Stimulated activated naive CD8-positive, alpha-beta T cell treated with anti-CD3 and anti-CD28 coated beads, Interleukin-15, Interleukin-2, amounts not matched to agents 100 U/mL and 50 U/mL, for 24 hours (primary cell): ENCODE results near the gene GPR141.

Experiments
- ATAC-seq: fragments of 150-1000 bp; cut with Tn5 transposase; one replicate; pipeline ENCODE4 v1.10.0; 2021
- DNase-seq: peaks from one replicate; pipeline ENCODE4 v3.0.0; 2021

The GPR141 gene, protein sequence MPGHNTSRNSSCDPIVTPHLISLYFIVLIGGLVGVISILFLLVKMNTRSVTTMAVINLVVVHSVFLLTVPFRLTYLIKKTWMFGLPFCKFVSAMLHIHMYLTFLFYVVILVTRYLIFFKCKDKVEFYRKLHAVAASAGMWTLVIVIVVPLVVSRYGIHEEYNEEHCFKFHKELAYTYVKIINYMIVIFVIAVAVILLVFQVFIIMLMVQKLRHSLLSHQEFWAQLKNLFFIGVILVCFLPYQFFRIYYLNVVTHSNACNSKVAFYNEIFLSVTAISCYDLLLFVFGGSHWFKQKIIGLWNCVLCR

DNA sequence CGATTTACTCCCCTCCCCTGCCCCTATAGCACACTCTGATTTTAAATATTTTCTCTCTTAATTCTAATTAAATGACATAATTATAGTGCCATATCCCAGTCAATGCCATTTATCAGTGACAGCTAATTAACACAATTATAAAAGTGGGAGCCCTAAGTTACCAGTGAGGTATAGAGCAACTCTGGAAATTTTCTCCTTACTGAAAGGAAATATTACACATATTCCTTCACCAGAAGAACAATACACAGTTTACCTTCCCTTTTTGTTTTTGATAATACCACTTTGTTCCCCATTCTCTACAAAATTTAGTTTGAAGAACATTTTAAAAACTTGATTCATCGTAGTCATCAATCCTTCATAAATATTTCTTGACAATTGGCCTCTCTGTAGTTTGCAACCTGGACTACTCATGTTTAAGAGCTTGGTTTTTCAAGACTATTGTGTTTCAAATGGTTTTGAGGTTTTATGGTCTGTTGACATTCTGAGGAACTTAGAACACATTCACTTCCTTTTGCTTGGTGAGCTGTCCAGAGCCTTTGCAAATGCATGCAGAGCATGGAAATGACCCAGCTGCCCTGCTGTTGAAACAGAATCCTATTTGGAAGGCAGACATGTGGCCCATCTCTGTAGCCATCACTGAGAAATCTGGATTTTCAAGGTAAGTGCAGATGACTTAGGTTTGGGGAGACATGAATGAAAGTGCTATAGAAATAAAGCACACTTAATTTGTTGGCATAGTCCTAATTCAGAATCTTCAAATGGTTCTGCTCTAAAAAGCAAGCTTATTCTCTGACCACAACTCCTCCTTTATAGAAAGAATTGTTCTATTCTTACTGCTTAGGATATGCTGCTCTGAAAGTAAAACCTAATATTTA lies at the start of gene GPR141:
Gene GPR141, plus strand, starts transcription at position 521 of the 875 bp plus-strand sequence. CDS start 56,628 bp downstream, outside the sequence.
- DNase-seq = no peak
- ATAC-seq = no peak

DNA sequence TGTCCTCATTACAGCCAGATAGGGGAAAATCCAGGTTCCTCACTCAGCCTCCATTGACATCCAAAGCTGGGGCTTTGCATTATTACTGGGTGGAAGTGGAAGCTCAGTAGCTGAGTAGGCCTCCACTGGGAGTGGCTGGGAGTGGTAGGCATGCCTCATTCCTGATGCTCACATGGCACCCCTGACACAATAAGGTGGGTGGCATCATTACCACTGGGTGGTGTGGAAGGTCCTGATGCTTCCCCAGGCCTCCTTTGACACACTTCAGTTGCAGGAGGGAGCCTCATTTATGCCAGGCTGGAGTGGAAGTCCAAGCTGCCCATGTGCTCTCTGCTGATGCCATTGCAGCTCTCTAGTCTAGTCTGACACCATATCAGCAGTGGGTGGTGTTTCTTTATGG lies 48.2 kb upstream of the GPR141 start:
- DNase-seq (no peak), ATAC-seq (no peak)

DNA sequence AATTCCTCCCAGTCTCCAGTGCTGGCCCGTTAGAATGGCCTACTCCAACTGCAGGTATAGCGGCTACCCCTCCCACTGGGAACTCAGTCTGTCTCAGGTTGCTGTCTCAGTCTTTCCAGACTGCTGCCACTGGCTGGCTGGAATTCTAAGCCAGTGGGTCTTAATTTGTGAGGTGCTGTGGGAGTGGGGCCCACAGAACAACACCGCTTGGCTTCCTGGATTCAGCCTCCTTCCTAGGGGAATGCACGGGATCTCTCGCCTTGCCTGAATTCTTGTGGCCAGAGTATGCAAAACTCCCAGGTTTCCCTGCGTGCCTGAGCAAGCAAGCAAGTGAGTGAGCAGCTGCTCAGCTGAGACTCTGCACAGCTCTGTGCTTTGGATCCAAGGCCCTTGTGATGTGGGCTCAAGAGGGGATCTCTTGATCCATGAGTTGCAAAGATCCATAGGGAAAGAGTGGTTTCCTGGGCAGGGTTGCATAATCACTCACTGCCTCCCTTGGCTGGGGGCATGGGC lies 41.5 kb upstream of the GPR141 start:
- DNase-seq (no peak), ATAC-seq (no peak)

DNA sequence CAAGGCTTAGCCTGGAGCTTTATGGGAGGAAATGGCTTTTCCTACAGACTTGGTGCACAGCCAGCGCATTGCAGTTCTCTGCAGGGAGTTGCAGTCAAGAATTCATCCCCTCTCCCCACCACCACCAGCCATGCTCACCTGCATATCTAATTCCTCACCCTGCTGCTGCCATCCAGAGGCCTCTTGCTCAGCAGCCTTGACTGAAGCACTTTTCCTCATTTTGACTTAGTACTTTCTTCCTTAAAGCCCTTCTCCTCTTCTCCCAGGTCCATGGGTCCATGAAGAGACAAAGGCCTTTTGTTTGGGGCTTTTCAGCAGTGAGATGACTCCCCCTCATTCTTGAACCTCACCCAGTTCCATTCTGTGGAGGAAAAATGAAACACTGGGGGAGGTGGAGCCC lies 39.7 kb upstream of the GPR141 start:
- DNase-seq = no peak
- ATAC-seq = no peak

DNA sequence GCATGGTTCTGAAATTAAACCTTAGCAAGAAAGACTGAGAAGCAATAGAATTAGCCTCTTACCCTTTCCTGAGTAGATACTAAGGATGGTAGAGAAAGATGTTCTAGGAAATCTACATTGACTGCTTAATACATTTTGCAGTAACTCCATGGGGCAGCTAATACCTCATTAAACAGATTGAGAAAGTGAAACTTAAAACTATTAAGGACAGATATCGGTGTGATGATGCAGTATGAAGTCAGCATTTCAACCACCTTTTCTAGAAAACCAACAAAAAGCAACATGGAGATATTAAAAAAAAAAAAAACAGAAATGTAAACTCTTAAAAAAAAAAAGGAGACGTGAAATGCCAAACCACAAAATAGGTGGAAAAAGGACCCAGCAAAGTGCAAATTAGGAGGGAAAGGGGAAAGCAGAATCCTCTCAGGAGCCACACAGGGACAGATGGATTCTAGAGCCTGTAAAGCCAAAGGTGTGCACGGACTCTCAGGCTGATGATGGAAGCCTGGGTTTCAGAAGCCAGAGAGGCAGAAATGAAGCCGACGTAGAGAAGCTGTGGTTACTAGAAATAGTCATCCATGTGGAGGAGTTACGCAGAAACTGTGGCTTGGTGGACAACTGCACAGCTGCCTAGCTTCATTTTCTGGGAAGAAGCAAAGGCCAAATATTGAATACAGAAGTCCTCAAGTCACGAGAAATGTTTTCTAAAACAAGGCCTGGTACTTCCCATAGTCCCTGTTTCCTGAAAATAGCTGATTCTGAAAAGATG lies 38.1 kb upstream of the GPR141 start:
- DNase-seq = no peak
- no peak for ATAC-seq

DNA sequence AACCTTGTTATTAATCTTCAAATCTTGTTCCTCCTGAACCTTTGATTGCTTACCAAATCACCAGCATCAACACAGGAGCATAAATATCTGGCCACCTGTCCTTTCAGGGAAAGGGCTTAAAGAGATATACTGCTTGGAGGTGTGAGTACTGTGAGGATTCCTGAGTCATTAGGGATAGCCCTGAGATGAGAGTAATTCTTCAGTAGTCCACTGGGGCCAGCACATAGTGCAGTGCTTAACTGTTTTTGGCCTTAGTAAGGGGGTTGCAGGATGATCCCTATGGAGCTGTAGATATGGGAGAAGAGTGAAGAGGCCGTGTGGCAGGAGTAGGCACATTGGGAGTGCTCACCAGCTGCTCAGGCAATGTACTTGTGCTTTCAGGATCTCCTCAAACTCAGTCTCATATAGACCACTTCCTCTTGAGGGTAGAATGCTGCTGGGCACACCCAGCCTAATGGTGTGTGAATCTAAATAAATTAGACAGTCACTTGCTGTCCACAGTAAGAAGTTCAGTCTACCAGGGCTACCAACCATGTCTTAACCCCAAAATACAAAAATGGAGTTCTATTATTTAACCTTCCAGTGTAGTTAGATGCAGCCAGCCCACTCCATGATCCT lies 26.5 kb upstream of the GPR141 start:
- ATAC-seq (no peak), DNase-seq (no peak)

DNA sequence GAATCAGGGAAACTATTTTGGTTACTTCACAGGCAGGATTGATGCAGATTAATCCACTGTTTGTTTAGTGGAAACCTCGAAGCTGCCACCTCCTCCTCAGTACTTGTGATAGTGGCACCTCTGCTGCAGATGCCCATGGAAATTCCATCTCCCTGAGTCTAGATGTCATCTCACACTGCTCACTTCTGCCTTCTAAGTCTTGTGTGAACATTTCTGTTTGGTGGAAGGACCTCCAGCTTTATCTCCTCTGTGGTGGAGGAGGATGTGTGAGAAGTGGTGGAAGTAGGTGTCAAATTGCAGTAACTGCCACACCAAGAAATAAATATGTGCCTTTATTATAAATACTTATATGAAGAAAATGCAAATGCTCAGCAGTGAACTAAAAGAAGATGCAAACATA lies 25.8 kb upstream of the GPR141 start:
- ATAC-seq (no peak), DNase-seq (no peak)

DNA sequence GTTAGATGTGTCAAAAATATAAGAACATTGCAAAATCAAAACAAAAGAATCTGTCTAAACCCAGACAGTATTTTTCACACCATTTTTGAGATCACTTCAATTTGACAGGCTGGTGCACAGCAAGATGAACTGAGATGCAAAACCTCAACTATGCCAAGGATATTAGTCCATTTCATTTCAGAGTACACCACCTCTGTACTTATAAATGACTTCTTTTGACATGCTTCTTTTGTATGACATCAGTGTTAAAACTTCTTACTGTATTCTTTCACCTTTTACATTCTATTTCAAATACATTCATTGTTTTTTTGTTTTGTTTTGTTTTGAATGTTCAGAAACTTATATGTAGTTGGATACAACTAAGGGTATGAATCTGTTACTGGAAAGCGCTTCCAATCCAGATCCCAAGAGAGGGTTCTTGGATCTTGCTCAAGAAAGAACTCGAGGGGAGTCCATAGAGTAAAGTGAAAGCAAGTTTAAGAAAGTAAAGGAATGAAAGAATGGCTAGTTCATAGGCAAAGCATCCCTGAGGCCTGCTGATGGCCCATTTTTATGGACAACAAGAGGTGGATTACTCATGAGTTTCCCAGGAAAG lies 23.5 kb upstream of the GPR141 start:
- DNase-seq = no peak
- ATAC-seq = no peak

DNA sequence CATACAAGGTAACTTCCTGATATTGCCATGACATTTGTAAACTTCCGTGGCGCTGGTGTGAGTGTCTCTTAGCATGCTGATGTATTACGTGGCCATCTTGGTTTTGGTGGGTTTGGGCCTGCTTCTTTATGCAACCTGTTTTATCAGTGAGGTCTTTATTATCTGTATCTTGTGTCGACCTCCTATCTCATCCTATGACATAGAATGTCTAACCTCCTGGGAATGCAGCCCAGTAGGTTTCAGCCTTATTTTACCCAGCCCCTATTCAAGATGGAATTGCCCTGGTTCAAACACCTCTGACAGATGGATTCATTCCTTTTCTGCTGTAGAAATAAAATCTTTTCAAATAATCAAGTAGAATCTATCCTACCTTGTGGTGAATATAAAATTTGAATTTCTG lies 23.0 kb upstream of the GPR141 start:
- DNase-seq (no peak), ATAC-seq (no peak)

DNA sequence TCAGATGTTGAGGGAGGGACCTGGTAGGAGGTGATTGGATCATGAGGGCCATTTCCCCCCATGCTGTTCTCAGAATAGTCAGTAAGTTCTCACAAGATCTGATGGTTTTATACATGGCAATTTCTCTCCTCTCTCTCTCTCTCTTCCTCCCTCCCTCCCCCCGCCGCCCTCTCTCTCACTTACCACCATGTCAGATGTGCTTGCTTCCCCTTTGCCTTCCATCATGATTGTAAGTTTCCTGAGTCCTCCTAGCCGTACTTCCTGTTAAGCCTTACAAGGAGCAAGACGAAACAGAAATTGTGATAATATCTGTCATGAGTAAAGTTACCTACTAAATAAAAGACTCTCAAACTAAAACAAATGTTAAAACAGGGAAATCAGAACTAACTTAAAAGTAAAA lies 19.9 kb upstream of the GPR141 start:
- ATAC-seq = no peak
- DNase-seq = no peak

DNA sequence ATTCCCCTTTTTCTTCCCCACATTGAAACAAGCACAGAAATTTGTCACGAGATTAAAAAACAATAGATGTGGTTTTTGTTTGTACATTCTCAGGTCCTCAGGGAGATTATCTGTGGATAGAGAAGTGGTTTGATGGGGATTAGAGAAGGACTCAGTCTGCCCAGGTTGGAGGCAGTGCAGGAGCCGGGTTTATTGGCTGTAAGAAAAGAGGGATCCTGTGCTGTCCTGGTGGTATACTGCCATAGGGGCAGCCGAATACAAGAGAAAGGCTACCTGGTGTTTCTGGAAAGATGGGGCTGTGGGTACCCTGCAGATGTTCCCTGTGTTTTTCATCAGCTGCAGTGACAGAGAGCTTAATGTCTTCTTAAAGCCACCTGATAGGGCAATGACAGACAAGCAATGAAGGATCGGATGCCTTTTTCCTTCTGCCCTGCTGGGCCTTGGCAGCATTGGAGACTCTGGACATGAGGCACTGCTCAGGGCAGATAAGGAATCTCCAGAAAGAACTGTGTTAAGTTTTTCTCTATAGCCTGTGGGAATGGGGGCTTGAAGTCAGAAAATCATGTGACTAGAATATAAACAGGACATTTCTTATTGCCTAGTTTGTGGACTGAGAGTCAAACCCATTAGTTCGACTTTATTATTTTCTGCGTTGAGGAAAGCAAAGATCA lies 18.1 kb upstream of the GPR141 start:
- DNase-seq (no peak), ATAC-seq (no peak)

DNA sequence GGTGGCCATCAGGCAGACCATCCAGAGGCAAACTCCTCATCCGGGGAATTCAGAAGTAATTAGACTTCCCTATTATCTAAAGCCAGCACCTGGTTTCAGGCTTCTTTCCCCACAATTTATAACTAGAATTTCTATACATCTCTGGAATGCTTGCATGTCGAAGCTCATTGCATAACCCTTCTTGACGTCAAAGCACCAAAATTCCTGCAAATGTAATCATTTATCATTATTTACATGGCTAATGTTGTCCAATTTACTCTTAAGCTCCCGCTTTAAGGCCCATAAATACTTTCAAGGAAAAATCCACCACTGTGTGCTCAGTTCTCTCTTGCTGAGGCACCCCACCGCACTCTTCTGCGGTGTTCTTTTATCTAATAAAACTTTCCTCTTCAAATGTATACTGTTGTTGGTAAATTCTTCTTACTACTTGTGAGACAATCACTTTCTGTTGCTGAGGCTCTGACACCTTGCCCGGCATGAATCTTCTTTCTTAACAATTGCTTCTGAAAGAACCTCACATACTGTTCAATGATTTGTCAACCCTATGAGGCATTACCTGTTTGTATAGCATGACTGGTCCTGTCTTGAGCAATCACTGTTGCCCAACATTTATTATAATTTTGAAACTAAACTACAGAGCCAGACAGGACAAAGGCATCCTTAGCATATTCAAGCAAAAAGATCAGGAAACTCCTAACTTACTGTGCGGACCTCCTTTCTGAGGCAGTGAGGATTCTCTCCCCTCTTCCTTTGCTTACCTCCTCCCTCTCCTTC lies 17.4 kb upstream of the GPR141 start:
- ATAC-seq (no peak), DNase-seq (no peak)

DNA sequence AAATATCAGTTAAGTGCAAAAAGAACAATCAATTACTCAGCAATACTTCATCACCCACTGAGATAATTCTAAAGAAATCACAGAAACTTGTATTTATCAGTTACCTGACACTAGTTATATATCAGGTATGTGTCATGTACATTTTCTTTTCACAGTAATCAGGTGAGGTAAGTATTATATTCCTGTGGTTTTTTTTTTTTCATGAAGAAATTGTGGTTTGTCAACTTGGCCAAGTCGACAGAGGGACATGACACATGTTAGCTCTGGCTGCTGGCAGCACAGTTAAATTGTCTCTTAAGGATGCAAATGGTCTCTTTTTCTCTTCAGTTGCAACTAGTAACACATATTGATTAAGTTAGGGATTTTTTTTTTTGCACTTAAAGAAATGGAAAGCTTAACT lies 13.7 kb upstream of the GPR141 start:
- DNase-seq (no peak), ATAC-seq (no peak)

DNA sequence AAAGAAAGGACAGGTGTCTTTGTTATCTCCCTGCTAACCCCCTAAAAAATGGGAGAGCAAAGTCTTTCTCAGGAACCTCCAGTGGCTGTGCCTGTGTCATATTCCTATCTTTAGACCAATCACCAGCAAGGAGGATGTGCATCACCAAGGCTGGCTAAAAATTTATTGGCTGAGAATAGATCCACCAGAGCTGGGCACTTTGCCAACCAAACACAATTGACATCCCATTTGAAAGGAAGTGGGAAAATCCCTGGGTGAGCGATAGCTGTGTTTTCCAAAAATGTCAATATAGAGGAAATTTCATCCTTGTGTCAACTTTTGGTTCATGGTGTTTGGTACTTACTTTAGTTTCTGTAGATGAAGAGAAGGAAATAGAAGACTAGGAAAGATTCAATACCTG lies 13.1 kb upstream of the GPR141 start:
- DNase-seq (no peak), ATAC-seq (no peak)

DNA sequence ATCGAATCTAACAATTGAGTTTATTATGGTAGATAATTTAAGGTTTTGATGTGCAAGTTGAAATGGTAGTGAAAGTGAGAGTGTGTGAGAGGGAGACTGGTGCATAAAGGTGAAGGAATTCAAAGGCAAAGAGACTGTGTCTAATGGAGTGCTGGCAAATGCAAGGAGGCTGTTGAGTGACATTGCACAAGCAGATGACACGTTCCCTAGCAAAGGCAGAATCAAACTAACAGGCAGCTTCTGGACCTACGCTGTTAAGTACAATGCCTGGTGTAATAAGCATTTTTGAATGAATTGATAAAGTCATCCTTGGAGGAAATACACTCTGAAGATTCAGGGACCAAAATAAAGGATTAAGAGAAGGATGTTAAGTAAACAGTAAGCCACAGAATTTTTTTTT lies 11.7 kb upstream of the GPR141 start:
- DNase-seq (no peak), ATAC-seq (no peak)

DNA sequence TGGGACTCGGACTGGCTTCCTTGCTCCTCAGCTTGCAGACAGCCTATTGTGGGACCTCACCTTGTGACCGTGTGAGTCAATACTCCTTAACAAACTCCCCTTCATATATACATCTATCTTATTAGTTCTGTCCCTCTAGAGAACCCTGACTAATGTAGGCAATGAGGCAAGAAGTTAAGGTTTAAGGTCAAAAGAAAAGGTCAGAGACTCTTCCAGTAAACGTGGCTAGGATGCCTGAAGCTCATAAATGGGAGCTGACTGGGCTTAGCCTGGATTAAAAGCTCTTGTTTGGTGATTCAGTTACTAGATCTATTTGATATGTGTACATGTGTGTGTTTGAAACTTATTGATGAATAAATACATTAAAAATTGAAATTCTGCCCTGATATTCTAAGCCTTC lies 10.6 kb upstream of the GPR141 start:
- DNase-seq (no peak), ATAC-seq (no peak)

DNA sequence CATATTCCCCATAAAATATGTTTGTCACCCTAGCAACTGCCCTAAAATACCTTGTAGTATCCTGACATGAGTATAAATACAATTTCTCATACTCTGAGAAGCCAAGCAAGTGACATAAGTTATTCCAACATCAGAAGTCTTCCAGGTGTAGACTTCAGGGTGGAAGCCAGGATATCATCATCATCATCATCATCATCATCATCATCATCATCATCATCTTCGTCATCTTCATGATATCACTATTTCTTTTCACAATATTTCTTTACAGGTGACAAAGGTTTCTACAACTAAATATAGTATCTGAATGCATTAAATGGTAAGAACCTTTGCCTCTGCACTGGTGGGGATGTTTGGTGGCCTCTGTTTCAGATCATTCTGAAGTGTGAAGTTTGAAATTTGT lies 10.0 kb upstream of the GPR141 start:
- DNase-seq = no peak
- no peak for ATAC-seq

DNA sequence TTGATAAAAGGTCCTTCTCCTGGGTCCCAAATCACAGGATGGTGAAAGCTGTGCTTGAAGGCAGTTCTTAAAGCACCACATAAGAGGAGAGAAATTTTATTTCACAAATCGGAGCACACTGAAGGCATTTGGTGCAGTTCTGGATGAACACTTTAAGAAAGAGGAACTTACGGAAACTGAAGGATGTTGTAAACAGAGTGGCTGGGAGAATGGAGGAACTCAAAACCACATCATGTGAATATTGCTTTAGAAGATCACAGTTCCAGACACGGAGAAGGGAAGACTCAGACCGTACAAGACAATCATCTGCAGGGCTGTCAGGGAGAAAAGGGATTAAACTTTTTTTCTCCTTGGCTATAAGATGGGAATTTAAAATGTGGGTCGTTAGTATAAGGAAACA lies 9.0 kb upstream of the GPR141 start:
- DNase-seq = no peak
- no peak for ATAC-seq

DNA sequence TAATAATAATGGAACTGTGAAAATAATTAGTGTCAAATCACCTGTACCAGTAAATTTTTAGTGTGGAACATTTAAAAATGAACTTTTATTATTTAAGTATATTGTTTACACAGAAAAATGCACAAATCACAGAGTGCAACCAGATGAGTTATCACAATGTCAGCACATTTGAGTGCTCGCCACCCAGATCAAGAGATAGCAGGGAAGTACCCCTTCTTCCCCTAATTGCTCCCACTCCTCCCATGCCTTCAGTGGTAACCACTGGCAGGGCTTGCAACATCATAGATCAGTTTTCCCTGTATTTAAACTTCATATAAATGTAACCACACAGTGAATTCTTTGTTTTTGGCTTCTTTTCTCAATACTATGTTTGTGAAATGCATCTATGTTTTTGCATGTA lies 7.8 kb upstream of the GPR141 start:
- no peak for DNase-seq
- ATAC-seq = no peak

DNA sequence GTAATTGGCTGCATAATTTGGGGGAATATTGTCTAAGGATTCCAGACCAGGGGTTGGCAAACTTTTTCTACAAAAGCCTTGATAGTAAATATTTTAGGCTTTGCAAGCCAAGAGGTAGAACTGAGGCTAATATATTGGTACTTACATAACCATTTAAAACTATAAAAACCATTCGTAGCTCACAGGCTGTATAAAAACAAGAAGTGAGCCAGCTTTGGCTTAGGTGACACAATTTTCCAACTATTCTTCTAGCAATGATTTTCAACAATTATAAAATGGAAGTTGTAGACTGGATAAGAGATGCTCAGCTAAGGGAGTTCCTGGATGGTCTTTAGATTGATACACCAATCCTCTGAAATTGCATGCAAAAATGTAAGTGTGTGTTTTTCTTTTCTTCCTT lies 1.4 kb downstream of the GPR141 start:
- ATAC-seq = no peak
- no peak for DNase-seq
